ENCODE measurements around the gene CST4.
"Not testable (repeated sequence)": the region's sequence is repeated elsewhere in the genome, so short reads cannot be mapped to it uniquely, and the experiment has no call there.

CST4 gene

GRCh38 chr20:23688684-23689398, at the start of gene CST4:
Gene CST4 (minus strand): TSS chr20:23689038. CDS start chr20:23688969, 69 bp downstream.
- not testable (repeated sequence) for DNase-seq (ENCODE audit: low spot score)

GRCh38 chr20:23735391-23735790, 46.6 kb upstream of the CST4 start:
- not testable (repeated sequence) for DNase-seq (ENCODE audit: low spot score)

- DNase-seq (ENCODE audit: low spot score), result not testable (repeated sequence)
Measured at GRCh38 chr20:23734949-23735348, 46.1 kb upstream of the CST4 start.

GRCh38 chr20:23734440-23734839, 45.6 kb upstream of the CST4 start:
- DNase-seq (ENCODE audit: low spot score), result not testable (repeated sequence)

- peak; percentile 16 for DNase-seq (ENCODE audit: low spot score)
Measured at GRCh38 chr20:23727016-23727415, 38.2 kb upstream of the CST4 start.

- DNase-seq (ENCODE audit: low spot score), result no peak
Measured at GRCh38 chr20:23725102-23725501, 36.3 kb upstream of the CST4 start.

GRCh38 chr20:23723659-23724307, 34.9 kb upstream of the CST4 start:
- DNase-seq (ENCODE audit: low spot score), result peak; percentile 27

- not testable (repeated sequence) for DNase-seq (ENCODE audit: low spot score)
Measured at GRCh38 chr20:23722851-23723250, 34.0 kb upstream of the CST4 start.

GRCh38 chr20:23721962-23722361, 33.1 kb upstream of the CST4 start:
- no peak for DNase-seq (ENCODE audit: low spot score)

- DNase-seq (ENCODE audit: low spot score), result not testable (repeated sequence)
Measured at GRCh38 chr20:23719351-23719750, 30.5 kb upstream of the CST4 start.

GRCh38 chr20:23711778-23712177, 22.9 kb upstream of the CST4 start:
- not testable (repeated sequence) for DNase-seq (ENCODE audit: low spot score)

GRCh38 chr20:23710771-23711170, 21.9 kb upstream of the CST4 start:
- DNase-seq (ENCODE audit: low spot score), result no peak

GRCh38 chr20:23705895-23706294, 17.1 kb upstream of the CST4 start:
- no peak for DNase-seq (ENCODE audit: low spot score)

GRCh38 chr20:23702021-23702420, 13.2 kb upstream of the CST4 start:
- DNase-seq (ENCODE audit: low spot score), result no peak

GRCh38 chr20:23700931-23701330, 12.1 kb upstream of the CST4 start:
- DNase-seq (ENCODE audit: low spot score), result no peak

GRCh38 chr20:23697947-23698346, 9.1 kb upstream of the CST4 start:
- peak; percentile 20 for DNase-seq (ENCODE audit: low spot score)

- DNase-seq (ENCODE audit: low spot score), result peak; percentile 35
Measured at GRCh38 chr20:23695068-23695395, 6.2 kb upstream of the CST4 start.

- DNase-seq (ENCODE audit: low spot score), result not testable (repeated sequence)
Measured at GRCh38 chr20:23694178-23695067, 5.6 kb upstream of the CST4 start.

GRCh38 chr20:23692725-23693619, 4.1 kb upstream of the CST4 start:
- DNase-seq (ENCODE audit: low spot score), result peak; percentile 80

- DNase-seq (ENCODE audit: low spot score), result peak; percentile 38
Measured at GRCh38 chr20:23691675-23692074, 2.8 kb upstream of the CST4 start.

GRCh38 chr20:23690581-23690980, 1.7 kb upstream of the CST4 start:
- no peak for DNase-seq (ENCODE audit: low spot score)

- no peak for DNase-seq (ENCODE audit: low spot score)
Measured at GRCh38 chr20:23689399-23689690, 507 bp upstream of the CST4 start.
